GM19468 (cell line): ENCODE data around the gene BIN2.
"Not testable (repeated sequence)": the region's sequence is repeated elsewhere in the genome, so short reads cannot be mapped to it uniquely, and the experiment has no call there.

Experiments
- ATAC-seq: cut with Tn5 transposase; IDR thresholded peaks from one replicate; pipeline ENCODE4 v1.9.1; 2021; ENCODE audit warnings: mild to moderate bottlenecking, moderate library complexity, moderate number of reproducible peaks; ENCODE audit not compliant: unreplicated experiment; ENCODE audit errors: extremely low read depth

Gene BIN2

DNA sequence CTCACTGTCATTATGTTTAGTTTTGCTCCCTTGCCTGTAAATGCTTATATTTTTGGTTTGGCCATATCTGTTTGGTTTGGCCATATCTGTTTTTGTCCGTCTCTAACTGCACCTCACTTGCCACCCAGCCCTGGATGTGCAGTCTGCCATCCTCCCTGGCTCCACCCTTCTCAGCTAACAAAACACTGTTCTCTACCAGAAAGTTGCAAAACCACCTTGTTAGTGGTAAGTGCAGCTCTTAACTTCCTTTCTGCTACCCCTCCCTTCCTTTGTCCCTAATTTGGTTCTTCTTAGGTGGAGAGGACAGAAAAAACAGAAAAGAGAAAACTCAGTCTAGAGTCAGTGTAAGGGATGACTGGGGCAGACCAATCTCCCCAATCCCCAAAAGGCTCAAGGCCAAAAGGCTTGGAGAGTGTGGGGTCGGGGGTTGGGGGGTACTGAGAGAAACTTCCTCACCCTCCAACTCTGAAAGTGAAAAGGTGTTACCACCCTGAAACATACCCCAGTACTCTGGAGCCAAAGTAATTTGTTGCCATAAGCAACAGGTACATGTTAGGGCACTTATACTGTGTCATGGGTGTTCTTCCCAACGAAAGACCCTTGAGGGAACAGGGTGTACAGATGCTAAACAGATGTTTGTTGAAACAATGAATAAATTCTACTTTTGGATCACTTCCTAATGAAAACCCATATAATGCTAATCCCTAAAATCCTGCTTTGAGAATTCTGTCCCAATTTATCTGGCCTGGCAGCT, 5.0 kb downstream of the BIN2 start:
- ATAC-seq, result no peak

DNA sequence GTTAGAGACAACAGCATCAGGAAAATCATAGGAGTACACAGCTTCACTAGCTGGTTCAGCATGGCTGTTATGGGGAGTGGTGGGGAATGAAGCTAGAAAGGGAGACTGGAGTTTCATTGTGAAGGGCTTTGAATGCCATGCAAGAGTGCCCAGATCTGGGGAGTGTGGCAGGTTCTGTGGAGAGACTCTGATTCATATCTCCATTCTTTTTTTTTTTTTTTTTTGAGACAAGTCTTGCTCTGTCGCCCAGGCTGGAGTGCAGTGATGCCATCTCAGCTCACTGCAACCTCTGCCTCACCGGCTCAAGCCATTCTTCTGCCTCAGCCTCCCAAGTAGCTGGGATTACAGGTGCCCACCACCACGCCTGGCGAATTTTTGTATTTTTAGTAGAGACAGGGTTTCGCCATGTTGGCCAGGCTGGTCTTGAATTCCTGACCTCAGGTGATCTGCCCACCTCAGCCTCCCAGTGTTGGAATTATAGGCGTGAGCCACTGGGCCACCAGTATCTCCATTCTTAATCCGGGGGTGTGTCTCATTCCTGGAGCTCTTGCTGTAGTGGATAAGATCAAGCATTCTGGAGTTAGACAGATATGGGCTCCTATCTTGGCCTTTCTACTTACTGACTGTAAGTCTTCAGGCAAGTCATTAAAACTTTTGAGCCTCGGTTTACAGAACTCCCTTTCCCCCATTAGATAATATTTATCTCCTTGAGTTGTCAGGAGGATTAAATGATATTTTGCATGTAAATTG, 5.7 kb downstream of the BIN2 start:
- ATAC-seq, result not testable (repeated sequence)

DNA sequence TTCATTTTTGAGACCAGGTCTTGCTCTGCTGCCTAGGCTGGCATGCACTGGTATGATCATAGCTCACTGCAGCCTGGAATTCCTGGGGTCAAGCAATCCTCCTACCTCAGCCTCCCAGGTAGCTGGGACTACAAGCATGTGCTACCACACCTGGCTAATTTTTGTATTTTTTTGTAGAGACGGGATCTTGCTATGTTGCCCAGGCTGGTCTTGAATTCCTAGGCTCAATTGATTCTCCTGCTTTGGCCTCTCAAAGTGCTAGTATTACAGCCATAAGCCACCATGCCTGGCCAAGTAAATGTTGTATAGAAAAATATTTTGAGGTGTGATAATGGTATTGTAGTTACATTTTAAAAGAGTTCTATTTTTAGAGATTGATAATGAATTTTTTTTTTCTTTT, 12.6 kb downstream of the BIN2 start:
- ATAC-seq, result no peak

DNA sequence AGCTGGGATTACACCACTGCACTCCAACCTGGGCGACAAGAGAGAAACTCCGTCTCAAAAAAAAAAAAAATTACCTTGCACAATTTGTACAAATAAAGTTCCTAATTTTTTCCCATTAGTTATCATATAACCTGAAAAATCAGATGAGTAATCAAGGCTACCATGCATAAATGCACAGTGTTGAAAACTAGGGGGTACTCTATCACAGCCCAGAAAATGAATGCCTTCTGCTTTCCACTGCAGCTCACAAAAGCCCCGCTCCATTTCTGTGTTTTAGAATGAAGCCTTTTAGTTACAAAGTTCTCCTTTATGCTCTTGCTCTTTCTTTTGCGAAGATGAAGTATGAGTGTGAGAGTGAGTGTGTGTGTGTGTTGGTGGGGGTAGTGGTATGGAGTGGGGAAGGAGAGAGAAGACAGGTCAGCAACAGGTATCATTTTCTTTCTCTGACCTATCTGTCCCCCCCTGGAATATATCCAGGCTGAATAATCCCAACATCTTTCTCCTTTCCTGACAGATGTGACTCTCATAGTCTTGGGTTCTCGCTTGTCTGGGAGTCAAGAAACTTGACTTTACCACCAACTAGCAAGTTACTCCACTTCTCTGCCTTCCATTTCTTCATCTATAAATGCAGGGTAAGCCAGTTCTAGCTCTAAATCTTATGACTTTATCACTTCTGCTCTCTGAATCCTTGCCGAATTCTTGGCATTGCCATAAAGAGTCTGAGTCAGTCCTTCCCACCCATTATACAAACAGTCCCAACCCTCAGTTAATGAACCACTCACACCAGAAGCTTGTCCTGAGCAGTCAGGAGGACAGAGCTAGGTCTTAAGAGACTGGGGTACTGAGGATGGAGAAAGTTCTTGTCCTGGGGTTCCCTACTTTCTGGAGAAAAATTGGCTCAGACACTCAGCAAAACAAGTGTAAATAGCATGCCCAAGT, 16.1 kb downstream of the BIN2 start:
- no peak for ATAC-seq

DNA sequence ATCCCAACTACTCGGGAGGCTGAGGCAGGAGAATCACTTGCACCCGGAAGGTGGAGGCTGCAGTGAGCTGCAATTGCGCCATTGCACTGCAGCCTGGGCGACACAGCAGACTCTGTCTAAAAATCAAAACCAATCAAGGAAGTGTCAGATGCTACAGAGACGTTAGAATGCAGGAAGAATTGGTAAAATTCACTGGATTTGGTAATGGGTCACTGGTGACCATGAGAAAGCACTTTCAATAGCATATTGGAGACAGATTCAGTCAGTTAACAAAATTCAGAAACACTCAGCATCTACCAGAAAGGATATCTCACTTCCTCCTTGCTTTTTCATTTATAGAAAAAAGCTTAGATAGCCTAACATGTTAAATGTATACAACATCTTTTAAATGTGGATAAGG, 17.5 kb downstream of the BIN2 start:
- ATAC-seq, result no peak

DNA sequence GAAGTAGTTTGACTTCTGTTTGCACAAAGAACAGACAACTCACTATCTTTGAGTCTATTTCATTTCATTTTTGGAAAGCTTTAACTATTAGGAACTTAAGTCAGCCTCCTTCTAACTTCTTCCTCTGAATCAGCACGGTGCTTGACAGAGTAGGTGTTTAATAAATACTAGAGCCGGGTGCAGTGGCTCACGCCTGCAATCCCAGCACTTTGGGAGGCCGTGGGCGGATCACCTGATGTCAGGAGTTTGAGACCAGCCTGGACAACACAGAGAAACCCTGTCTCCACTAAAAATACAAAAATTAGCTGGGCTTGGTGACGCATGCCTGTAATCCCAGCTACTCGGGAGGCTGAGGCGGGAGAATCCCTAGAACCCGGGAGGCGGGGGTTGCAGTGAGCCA, 23.2 kb downstream of the BIN2 start:
- not testable (repeated sequence) for ATAC-seq

DNA sequence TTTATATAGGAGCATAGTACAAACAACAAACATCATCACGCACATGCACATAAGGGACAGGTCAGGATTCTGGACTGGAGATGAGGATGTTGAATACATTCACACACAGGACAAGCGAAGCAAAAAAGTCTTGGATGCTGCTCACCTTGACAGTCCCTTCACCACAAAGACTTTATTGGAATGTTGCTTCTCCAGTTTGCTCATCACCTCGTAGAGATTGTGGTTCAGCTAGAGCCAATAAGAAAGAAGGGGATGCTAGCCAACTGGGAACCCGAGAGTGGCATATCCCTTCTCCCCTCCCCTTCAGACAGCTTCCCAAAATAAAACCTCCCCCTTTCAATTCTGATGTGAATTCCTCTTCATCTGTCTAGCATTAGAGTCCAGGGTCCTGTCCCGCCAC, 28.3 kb downstream of the BIN2 start:
- ATAC-seq, result no peak

DNA sequence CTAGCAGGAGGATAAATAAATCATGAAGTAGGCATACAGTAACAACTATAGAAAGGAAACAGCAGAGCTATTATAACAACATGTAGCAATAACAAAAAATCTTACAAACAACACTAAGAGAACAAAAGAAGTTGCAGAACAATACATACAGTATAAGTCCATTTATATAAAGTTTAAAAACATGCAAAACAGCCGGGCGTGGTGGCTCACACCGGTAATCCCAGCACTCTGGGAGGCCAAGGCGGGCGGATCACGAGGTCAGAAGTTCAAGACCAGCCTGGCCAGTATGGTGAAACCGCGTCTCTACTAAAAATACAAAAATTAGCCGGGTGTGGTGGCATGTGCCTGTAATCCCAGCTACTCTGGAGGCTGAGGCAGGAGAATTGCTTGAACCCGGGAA, 29.9 kb downstream of the BIN2 start:
- ATAC-seq, result not testable (repeated sequence)

DNA sequence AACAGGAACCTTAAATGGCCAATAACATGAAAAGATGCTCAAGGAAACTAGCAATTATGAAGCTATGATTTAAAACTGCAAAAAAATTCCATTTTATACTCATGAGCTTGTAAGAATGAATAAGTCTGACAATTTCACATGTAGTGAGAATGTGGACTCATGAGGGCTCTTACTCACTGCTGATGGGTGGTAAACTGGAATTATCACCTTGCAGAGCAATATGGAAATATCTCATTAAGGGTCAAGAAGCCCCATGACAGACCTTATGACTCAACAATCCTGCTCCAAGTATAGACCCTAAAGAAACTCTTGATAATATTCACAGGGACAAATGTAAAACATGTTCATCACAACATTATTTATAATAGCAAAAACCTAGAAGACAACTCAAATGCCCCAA, 30.3 kb downstream of the BIN2 start:
- no peak for ATAC-seq

DNA sequence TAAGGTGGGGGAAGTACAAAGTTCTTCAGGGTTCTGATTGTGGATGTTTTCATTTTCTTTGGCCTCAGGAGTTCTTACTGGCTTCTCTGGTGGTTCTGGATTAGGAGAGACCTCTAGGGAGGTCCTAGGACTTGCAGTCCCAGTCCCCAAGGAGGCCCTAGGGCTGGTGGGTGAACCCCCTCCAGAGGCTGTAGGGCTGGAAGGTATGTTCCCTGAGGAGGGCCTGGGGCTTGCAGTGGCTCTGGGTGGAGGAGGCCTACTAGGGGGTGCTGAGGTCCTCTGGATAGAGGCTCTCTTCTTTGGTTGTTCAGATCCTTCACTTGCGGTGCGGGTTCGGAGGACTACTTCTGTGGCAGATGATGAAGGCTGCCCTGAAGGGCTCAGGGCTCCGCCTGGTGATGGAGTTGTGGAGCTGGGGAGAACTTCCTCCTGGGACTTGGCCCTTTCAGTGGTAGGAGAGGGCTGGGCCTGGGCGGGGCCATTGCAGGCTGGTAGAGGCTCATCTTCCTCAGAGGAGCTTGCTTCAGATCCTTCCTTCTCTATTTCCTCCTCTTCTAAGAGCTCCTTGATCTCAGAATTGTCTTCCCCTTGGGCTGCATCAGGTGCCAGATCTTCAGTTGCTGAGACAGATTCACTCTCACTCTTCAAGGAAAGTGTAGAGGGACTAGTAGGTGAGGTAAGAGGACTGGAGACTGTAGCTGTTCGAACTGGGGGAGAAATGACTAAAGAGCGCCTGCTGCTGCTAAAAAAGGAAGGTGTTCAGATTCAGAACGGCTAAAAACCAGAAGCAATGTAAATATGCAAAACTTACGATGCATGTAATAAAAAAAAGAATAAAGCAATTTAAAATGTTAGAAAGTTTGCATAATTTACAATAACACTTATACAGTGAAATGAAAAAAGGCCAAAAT, 32.1 kb downstream of the BIN2 start:
- not testable (repeated sequence) for ATAC-seq

DNA sequence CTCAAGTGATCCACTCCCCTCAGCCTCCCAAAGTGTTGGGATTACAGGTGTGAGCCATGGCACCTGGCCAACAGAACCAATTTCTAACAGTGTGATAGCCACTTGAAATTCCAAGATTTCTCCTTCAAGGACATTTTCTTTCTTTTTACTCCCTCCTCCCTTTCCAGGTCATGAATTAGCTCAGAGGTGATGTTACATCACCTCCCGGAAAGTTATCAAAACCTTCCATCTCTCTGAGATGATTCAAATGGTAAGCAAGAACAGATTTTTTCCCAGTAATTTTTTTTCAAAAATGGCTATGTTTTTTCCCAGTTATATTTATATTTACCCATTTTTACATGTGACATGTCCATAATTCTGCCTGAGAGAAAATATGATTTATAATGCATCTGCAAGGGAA, 38.1 kb downstream of the BIN2 start:
- ATAC-seq, result no peak

DNA sequence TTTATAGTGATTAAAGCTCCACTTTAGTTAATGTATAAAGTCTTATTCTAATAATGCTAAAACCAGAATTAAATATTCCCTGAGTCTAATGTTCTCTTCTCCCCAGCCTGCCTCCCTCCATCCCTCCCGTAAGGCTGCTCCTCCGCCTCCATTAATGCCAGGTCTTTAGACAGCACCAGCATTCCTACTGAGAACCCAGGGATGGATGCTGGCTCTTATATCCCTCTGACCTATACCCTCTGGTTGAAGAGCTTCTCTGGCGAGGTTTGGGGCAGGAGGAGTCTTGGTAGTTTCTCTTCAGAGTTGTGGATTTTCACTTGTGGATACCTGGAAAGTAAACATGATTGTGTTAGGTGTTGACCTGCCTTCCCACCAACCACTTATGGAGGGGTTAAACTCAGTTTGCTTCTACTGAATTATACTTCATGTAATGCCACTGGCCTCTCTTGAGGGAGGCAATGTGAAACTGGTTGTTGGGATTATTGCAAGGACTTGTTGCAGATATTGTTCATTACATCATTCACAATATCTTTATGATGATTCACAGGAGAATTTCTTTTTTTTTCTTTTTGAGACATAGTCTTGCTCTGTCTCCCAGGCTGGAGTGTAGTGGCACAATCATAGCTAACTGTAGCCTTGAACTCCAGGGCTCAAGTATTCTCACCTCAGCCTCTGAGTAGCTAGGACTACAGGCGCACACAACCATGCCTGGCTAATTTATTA, 42.6 kb downstream of the BIN2 start:
- ATAC-seq, result no peak

DNA sequence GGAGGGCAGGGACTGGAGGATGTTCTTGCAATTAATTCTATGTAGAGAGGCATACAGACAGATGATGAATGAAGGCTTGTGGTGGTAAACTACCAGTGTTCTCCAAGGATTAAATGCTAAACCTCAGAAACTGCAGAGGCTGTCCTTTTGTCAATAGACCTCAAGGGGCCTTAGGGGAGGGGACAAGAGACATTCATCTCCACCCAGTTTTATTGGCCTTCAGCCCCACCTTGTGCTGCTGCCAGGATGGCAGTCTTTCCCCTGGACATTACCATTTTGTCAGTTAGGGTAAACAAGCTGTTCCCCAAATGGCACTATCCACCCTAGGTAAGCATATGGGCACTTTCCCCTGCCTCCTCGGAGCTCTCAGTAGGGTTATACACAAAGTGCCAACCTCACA, 48.9 kb downstream of the BIN2 start:
- no peak for ATAC-seq

DNA sequence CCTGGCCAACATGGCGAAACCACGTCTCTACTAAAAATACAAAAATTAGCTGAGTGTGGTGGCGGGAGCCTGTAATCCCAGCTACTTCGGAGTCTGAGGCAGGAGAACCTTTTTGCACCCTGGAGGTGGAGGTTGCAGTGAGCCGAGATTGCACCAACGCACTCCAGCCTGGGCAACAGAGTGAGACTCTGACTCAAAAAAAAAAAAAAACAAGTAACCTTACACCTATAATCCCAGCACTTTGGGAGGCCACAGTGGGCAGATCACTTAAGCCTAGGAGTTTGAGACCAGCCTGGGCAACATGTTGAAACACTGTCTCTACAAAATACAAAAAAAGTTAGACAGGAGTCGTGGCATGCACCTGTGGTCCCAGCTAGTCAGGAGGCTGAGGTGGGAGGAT, 51.2 kb downstream of the BIN2 start:
- ATAC-seq, result not testable (repeated sequence)

DNA sequence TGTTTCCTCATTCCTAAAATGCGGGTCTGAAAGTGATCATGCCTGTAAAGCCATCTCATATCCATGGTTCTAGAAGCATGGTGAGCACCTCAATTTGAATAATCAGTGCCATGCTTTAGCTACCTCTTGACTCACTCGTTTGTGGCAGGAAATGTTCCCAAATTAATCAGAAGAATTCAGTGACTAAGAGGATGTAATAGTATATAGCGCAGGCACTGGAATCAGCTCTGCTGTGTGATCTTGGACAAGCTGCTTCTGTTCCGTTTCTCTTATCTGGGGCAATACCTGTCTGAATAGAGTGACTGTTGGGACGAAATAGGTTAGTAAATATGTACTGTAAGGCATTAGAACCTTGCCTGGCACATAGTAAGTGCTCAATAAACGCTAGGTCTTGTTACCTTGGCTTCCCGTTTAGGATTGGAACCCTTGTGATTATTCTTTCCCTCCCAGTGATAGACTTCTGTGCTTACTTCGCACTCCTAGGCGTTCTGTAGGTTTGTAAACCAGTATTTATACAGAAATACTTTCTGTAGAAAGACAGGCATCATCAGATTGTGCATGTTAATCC, 52.9 kb downstream of the BIN2 start:
- no peak for ATAC-seq

DNA sequence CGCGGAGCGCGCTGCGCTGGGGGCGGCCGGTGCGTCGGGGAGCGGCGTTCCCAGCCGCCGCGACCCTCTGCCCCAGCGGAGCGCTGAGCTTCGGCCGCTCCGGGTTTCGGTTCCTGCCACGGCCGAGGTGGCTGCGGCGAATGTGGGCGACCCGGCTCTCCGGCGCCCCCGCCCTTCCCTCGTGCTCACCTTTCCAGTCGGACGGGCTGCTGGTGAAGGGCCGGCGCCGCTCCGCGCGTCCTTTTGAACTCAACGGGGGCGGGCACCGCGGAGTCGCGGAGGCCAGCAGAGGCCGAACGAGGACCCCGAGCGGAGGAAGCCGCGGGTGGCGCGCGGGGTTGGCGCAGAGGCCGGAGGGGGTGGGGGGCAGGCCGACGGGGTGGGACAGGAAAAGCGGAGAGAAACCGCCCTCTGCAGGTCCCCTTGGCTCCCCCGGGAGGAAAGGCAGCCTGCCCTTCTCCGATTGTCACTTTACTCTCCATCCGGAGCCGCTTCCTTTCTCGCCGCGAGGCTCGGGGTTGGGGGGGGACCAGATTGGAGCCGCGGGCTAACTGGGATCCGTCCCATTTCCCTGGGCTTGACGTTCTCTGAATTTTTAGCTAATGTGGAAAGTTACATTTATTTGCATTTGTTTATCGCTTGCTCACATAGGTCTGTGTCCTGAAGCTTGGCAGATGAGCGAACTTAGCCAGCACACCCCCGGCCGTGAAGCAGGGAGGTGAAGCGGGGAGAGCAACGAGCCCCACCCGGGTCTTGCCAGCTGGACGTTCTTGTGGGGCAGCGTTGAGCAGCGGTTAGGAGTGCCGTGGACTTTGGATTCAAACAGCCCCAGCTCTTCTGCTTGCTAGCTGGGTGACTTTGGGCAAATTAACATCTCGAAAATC, 53.7 kb downstream of the BIN2 start, which contains the start of gene SMAGP:
Gene SMAGP (minus strand): TSS at position 349 of the 884 bp plus-strand sequence. CDS start 1,137 bp downstream, outside the sequence.
- peak; percentile 13 for ATAC-seq

DNA sequence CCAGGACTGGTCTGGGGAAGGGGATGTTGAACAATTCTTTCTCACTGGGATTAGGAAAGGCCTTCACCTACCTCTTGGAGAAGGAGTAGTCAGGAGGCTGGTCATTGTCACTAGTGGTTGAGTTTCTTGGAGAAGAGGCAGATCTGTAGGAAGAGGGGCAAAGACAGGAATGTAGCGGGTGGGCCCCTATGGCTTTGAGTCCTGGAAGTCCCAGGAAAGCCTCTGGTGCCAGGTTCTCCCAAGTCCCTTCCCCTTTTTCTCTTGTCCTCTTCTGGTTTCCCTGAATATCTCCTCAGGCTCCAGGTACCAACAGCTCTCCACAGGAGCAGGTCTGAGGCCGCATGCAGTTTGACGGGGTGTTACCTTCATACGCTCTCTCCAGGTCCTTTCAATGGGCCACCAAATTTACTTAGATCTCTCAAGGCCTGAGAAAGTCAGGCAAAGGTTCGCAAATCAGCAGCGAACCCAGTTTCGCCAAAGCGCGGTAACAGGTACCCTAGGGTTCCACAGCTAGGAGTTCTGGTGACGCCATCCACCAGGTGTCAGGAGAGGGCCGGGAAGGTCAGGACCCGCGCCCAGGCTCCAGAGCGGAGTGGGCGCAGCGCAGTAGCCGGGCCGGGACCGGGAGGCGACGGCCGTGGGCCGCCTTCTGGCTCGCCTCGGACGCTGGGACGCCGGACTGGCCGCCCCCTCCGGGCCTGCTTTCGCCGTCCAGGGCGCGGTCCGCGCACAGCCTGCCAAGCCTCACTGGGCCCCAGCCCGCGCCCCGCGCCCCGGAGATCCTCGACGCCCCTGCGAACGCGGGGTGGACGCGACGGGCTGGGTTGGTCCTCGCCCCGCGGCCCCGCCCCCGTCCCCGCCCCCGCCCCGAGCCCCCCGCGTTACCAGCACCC, 54.6 kb downstream of the BIN2 start:
- peak; percentile 12 for ATAC-seq
